IMR-90 (cell line): ENCODE measurements around the gene PUDP. TPM values are rescaled to one million over a fixed set of nuclear protein-coding genes. Genes with fewer than 3 reads are reported as not detected.

ENCODE experiments used
- ATAC-seq: fragments of 200-7000 bp; cut with Tn5 transposase; 2 replicates; pipeline ENCODE4 v1.9.1; 2020; ENCODE audit warnings: low read depth, mild to moderate bottlenecking, moderate library complexity
- BruUV-seq: library from RNA; stranded (reverse); fragments of 400-500 nt; replicated peaks from 2 replicates; lab custom pipeline; 2021; lab: Mats Ljungman, UMichigan
- CTCF ChIA-PET: fragments of 300-600 bp; formaldehyde crosslinking; extraction: SDS; loops from one replicate; lab custom pipeline; 2021; ENCODE audit warnings: antibody characterized with exemption; lab: Yijun Ruan, JAX
- POLR2A ChIA-PET: fragments of 300-600 bp; sonication (Branson Sonifier 250); formaldehyde crosslinking; loops from one replicate; lab custom pipeline; 2022; ENCODE audit warnings: antibody characterized with exemption; ENCODE audit not compliant: unreplicated experiment; lab: Charles Lee
- DNase-seq: peaks from one replicate; pipeline ENCODE4 v3.0.0; 2013
- H2AFZ ChIP-seq: replicated peaks from 2 replicates; pipeline ENCODE3; 2013; ENCODE audit warnings: low read length, mild to moderate bottlenecking; ENCODE audit not compliant: poor library complexity
- H2AK5ac ChIP-seq: 2 replicates; pipeline ENCODE4 v1.6.1; 2013; ENCODE audit warnings: low read depth, low read length, inconsistent platforms
- H2AK9ac ChIP-seq: replicated peaks from 2 replicates; pipeline ENCODE3; 2013; ENCODE audit warnings: mild to moderate bottlenecking, low read depth, low read length, moderate library complexity; ENCODE audit not compliant: poor library complexity
- H2BK120ac ChIP-seq: 2 replicates; pipeline ENCODE4 v1.6.1; 2013; ENCODE audit warnings: low read depth, low read length, inconsistent platforms
- H2BK15ac ChIP-seq: 3 replicates; pipeline ENCODE4 v1.6.1; 2013; ENCODE audit warnings: low read depth, low read length, inconsistent platforms
- H2BK20ac ChIP-seq: 2 replicates; pipeline ENCODE4 v1.6.1; 2013; ENCODE audit warnings: low read depth, mild to moderate bottlenecking, inconsistent platforms, low read length, moderate library complexity
- H2BK5ac ChIP-seq: 2 replicates; pipeline ENCODE4 v1.6.1; 2013; ENCODE audit warnings: mild to moderate bottlenecking, low read depth, low read length, inconsistent platforms; ENCODE audit not compliant: poor library complexity, severe bottlenecking
- H3K14ac ChIP-seq: replicated peaks from 2 replicates; pipeline ENCODE4 v1.6.1; 2013; ENCODE audit warnings: low read depth, low read length, inconsistent platforms
- H3K18ac ChIP-seq: 2 replicates; pipeline ENCODE4 v1.6.1; 2013; ENCODE audit warnings: low read depth, low read length, control low read depth
- H3K23ac ChIP-seq: 2 replicates; pipeline ENCODE4 v1.6.1; 2013; ENCODE audit warnings: low read depth, low read length, inconsistent platforms
- H3K27ac ChIP-seq: 2 replicates; pipeline ENCODE4 v1.5.1; 2013; ENCODE audit warnings: mild to moderate bottlenecking, control low read depth, low read length; ENCODE audit not compliant: insufficient read depth
- H3K27me3 ChIP-seq: 2 replicates; pipeline ENCODE4 v1.6.1; 2013; ENCODE audit warnings: low read length; ENCODE audit not compliant: control insufficient read depth, insufficient read depth
- H3K36me3 ChIP-seq: 2 replicates; pipeline ENCODE4 v1.6.1; 2013; ENCODE audit warnings: low read length, mixed read lengths; ENCODE audit not compliant: control insufficient read depth, insufficient read depth
- H3K4ac ChIP-seq: 2 replicates; pipeline ENCODE4 v1.6.1; 2013; ENCODE audit warnings: low read depth, low read length, inconsistent platforms
- H3K4me1 ChIP-seq: 2 replicates; pipeline ENCODE4 v1.6.1; 2013; ENCODE audit warnings: low read length, mixed read lengths; ENCODE audit not compliant: control insufficient read depth, insufficient read depth
- H3K4me2 ChIP-seq: 2 replicates; pipeline ENCODE4 v1.6.1; 2013; ENCODE audit warnings: low read depth, mild to moderate bottlenecking, control low read depth, low read length, moderate library complexity
- H3K4me3 ChIP-seq: 2 replicates; pipeline ENCODE4 v1.5.1; 2013; ENCODE audit warnings: low read depth, mild to moderate bottlenecking, control low read depth, low read length, moderate library complexity; ENCODE audit not compliant: insufficient read depth
- H3K56ac ChIP-seq: 2 replicates; pipeline ENCODE4 v1.6.1; 2013; ENCODE audit warnings: low read length, inconsistent platforms; ENCODE audit not compliant: insufficient read depth; ENCODE audit errors: extremely low read depth
- H3K79me1 ChIP-seq, 2 experiments: 2 replicates each; pipeline ENCODE4 v1.6.1; 2013; ENCODE audit warnings: low read length in 2 of 2, inconsistent platforms in 1 of 2, low read depth in 1 of 2
- H3K9ac ChIP-seq: 2 replicates; pipeline ENCODE4 v1.6.1; 2013; ENCODE audit warnings: low read depth, low read length, control low read depth
- H3K9me1 ChIP-seq: 2 replicates; pipeline ENCODE4 v1.6.1; 2013; ENCODE audit warnings: low read length, inconsistent platforms; ENCODE audit not compliant: insufficient read depth
- H3K9me3 ChIP-seq: 2 replicates; pipeline ENCODE4 v1.6.1; 2013; ENCODE audit warnings: low read length; ENCODE audit not compliant: control insufficient read depth, insufficient read depth
- H4K20me1 ChIP-seq: 2 replicates; pipeline ENCODE4 v1.6.1; 2013; ENCODE audit warnings: low read length, inconsistent platforms; ENCODE audit not compliant: insufficient read depth
- H4K5ac ChIP-seq: 2 replicates; pipeline ENCODE4 v1.6.1; 2013; ENCODE audit warnings: mild to moderate bottlenecking, low read depth, low read length, control low read depth
- H4K8ac ChIP-seq, 2 experiments: 2 replicates each; pipeline ENCODE4 v1.6.1; 2013; ENCODE audit warnings: low read depth in 2 of 2, low read length in 2 of 2, control low read depth in 1 of 2, inconsistent platforms in 1 of 2
- H4K91ac ChIP-seq: 2 replicates; pipeline ENCODE4 v1.6.1; 2013; ENCODE audit warnings: low read depth, low read length, inconsistent platforms; ENCODE audit not compliant: insufficient read depth
- BHLHE40 ChIP-seq: fragments of 150-350 bp; IDR thresholded peaks from 2 replicates; pipeline ENCODE4 v1.6.1; 2016; ENCODE audit warnings: mild to moderate bottlenecking, low read depth, low read length
- FOS ChIP-seq: fragments of 150-350 bp; IDR thresholded peaks from 2 replicates; pipeline ENCODE4 v1.6.1; 2016; ENCODE audit warnings: low read depth, low read length
- MXI1 ChIP-seq: IDR thresholded peaks from 2 replicates; pipeline ENCODE4 v1.6.1; 2012; ENCODE audit warnings: low read depth, mild to moderate bottlenecking, low read length, moderate library complexity, borderline replicate concordance
- NFE2L2 ChIP-seq: fragments of 150-350 bp; IDR thresholded peaks from 2 replicates; pipeline ENCODE4 v1.6.1; 2016; ENCODE audit warnings: low read depth, mild to moderate bottlenecking, low read length
- RFX5 ChIP-seq: IDR thresholded peaks from 2 replicates; pipeline ENCODE4 v1.8.0; 2012; ENCODE audit warnings: low read depth, mild to moderate bottlenecking, low read length, moderate library complexity
- WGBS, 2 experiments: methylation state at CpG; one replicate each; pipeline versions ENCODE4 v1.1.5 to v1.1.7; 2013; ENCODE audit warnings: missing lambda C conversion rate in 2 of 2; ENCODE audit not compliant: insufficient read length in 1 of 2; ENCODE audit errors: extremely low coverage in 2 of 2; 5-methylcytosine and 5-hydroxymethylcytosine counted together
- dilution Hi-C: fragments of 300-500 bp; cut with HindIII; formaldehyde crosslinking; loops from one replicate; pipeline ENCODE4 v1.14.3; 2018; ENCODE audit warnings: low sequenced_read_pairs; ENCODE audit not compliant: unreplicated experiment
- in situ Hi-C: fragments of 300-500 bp; cut with MboI; formaldehyde crosslinking; loops from 3 replicates; pipeline ENCODE4 v1.14.3; 2019; ENCODE audit warnings: low sequenced_read_pairs, inconsistent platforms, mixed read lengths
- intact Hi-C: fragments of 100-400 bp; cut with micrococcal nuclease; formaldehyde crosslinking; loops from 2 replicates; pipeline ENCODE4 v1.10.0; 2022
- polyA plus RNA-seq, 3 experiments: library from polyadenylated mRNA; depleted of rRNA; stranded (reverse); fragments of >200 nt; gene quantifications; 2 replicates each; pipeline ENCODE4 v1.2.3, GENCODE V29; 2012; ENCODE audit warnings: low replicate concordance in 1 of 3
- total RNA-seq: library from RNA; depleted of rRNA; stranded (reverse); fragments of >200 nt; gene quantifications from 2 replicates; pipeline ENCODE4 v1.2.3, GENCODE V29; 2012
- TF ChIP-seq, protein P1 (sequence below): fragments of 150-350 bp; IDR thresholded peaks from 2 replicates; pipeline ENCODE4 v1.6.1; 2016; ENCODE audit warnings: low read depth, mild to moderate bottlenecking, low read length, moderate library complexity, borderline replicate concordance

Gene PUDP
- total and polyA plus RNA-seq, 2 of the 4 experiments (the other 2 are of a cell fraction): 22.2 to 28.6 TPM

- ATAC-seq (no peak), DNase-seq (no peak)
- peak overlapping the region; percentile 54; the same call in 1 of the 2 replicates for H2AK5ac ChIP-seq
- H2AK9ac ChIP-seq: no peak overlapping the region
- peaks cover 6% of the 10 kb centered on the region; the same call in 1 of the 2 replicates for H3K27me3 ChIP-seq
- no peak overlapping the region for H4K91ac ChIP-seq
- H2BK15ac ChIP-seq: no peak overlapping the region
- H3K4me2 ChIP-seq: no peak overlapping the region
- no peaks in the 10 kb centered on the region for H3K9me1 ChIP-seq
- H3K27ac ChIP-seq: no peak overlapping the region
- H2AFZ ChIP-seq: no peak overlapping the region
- no peaks in the 10 kb centered on the region for H3K36me3 ChIP-seq
- no peak overlapping the region for H2BK120ac ChIP-seq
- intact Hi-C loops: no loop called here
- no peaks in the 10 kb centered on the region; a peak in 1 of 4 replicates for H3K79me1 ChIP-seq
- dilution Hi-C loops: no loop called here
- no peak overlapping the region for H3K4me3 ChIP-seq
- no peaks in the 10 kb centered on the region for H4K20me1 ChIP-seq
- no TSS peak for BruUV-seq
- TF ChIP-seq MXI1 (no peak), FOS (no peak), NFE2L2 (no peak), BHLHE40 (no peak), RFX5 (no peak)
- TF ChIP-seq, protein P1, sequence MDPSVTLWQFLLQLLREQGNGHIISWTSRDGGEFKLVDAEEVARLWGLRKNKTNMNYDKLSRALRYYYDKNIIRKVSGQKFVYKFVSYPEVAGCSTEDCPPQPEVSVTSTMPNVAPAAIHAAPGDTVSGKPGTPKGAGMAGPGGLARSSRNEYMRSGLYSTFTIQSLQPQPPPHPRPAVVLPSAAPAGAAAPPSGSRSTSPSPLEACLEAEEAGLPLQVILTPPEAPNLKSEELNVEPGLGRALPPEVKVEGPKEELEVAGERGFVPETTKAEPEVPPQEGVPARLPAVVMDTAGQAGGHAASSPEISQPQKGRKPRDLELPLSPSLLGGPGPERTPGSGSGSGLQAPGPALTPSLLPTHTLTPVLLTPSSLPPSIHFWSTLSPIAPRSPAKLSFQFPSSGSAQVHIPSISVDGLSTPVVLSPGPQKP: no peak
- no peak overlapping the region for H4K8ac ChIP-seq
- no peak overlapping the region for H3K14ac ChIP-seq
- CTCF ChIA-PET: no interaction called here
- no peak overlapping the region for H4K5ac ChIP-seq
- 68% methylated on average over 2 of the region's 2 CpGs; no CpG with 5 or more reads in 1 of the 2 experiments for WGBS, 2 experiments
- no peak overlapping the region for H2BK5ac ChIP-seq
- H3K4me1 ChIP-seq: no peaks in the 10 kb centered on the region; the same call in 1 of the 2 replicates
- H3K23ac ChIP-seq: no peak overlapping the region
- H3K4ac ChIP-seq: no peak overlapping the region
- no peaks in the 10 kb centered on the region for H3K9me3 ChIP-seq
- no peak overlapping the region for H3K56ac ChIP-seq
- no peak overlapping the region for H3K9ac ChIP-seq
- no peak overlapping the region for H2BK20ac ChIP-seq
- in situ Hi-C loops: no loop called here
- no peak overlapping the region for H3K18ac ChIP-seq
- POLR2A ChIA-PET: no interaction called here
Measured at GRCh38 chrX:7153231-7153630, 5.3 kb upstream of the PUDP start.
